ENCODE results near the gene TTPAL. TPM values are rescaled to one million over a fixed set of nuclear protein-coding genes. Genes with fewer than 3 reads are reported as not detected.
A peak's percentile ranks its signal among the peaks of the same experiment; 100 is the strongest.

Gene TTPAL
- total RNA-seq, 6 experiments from 2014 or later = 18.0 to 102 (median 28.7) TPM

DNA sequence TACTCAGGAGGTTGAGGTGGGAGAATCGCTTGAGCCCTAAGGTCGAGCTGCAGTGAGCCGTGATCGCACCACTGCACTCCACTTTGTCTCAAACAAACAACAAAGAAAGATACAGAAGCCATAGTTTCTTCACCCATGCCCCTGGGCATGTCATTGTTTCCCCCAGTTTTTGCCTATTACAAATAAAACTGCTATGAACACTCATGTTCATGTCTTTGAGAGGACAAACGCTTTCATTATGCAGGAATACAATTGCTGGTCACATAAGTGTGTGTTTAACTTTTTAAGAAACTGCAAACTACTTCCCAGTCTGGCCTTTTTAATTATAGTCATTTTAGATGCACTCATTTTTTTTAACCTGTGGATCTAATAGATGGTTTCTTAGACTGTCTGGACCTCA, 12.2 kb upstream of the TTPAL start:
- Histone ChIP-seq H3K4me3 (no peak overlapping the region), H3K27me3 (no peaks in the 10 kb centered on the region), H3K36me3 (no peaks in the 10 kb centered on the region), H3K9me3 (no peaks in the 10 kb centered on the region), H3K27ac (peak overlapping the region in 2 of 3 donors; percentile 88 to 94), H3K4me1 (peaks cover 0 to 78% (median 37%) of the 10 kb centered on the region in 4 donors)
- 80% methylated on average over 1 of the region's 5 CpGs for WGBS (ENCODE audit: insufficient coverage, low coverage, low lambda C conversion rate, missing lambda C conversion rate)
- DNase-seq (no peak), ATAC-seq (no peak)
- no peak for TF ChIP-seq POLR2A (IDR thresholded peaks at IDR 0.05)
- TF ChIP-seq, protein P1, sequence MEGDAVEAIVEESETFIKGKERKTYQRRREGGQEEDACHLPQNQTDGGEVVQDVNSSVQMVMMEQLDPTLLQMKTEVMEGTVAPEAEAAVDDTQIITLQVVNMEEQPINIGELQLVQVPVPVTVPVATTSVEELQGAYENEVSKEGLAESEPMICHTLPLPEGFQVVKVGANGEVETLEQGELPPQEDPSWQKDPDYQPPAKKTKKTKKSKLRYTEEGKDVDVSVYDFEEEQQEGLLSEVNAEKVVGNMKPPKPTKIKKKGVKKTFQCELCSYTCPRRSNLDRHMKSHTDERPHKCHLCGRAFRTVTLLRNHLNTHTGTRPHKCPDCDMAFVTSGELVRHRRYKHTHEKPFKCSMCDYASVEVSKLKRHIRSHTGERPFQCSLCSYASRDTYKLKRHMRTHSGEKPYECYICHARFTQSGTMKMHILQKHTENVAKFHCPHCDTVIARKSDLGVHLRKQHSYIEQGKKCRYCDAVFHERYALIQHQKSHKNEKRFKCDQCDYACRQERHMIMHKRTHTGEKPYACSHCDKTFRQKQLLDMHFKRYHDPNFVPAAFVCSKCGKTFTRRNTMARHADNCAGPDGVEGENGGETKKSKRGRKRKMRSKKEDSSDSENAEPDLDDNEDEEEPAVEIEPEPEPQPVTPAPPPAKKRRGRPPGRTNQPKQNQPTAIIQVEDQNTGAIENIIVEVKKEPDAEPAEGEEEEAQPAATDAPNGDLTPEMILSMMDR (IDR thresholded peaks at IDR 0.05) = no peak
- intact Hi-C loops (cut with DNase I) = loop anchor here in 1 of 2 donors (5.0 kb wide), 1 partner anchor 71 kb away; no protein-coding TSS in a partner anchor

DNA sequence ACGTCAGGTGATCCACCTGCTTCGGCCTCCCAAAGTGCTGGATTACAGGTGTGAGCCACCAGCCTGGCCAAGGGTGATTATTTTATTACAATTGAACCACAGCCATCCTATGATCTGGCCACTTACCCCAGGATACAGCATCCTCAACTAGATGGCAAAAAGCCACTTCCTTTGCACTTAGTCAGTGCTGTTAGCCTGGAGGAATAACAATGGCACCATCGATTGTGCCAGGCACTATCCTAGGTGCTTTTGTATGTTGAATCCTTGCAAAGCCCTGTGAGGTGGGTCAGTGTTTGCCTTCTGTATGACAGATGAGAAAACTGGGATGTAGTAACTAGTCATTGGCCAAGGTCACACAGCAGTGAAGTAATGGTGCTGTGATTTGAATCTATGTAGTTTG, 11.2 kb upstream of the TTPAL start:
- Histone ChIP-seq H3K36me3 (no peaks in the 10 kb centered on the region), H3K9me3 (no peaks in the 10 kb centered on the region), H3K27ac (peak overlapping the region; percentile 34 to 94 (median 88)), H3K27me3 (no peaks in the 10 kb centered on the region), H3K4me3 (no peak overlapping the region), H3K4me1 (peaks cover 3 to 87% (median 43%) of the 10 kb centered on the region in 4 donors)
- ATAC-seq = peak in 1 of 4 donors; percentile 13
- no peak for DNase-seq
- no peak for TF ChIP-seq POLR2A (IDR thresholded peaks at IDR 0.05)
- TF ChIP-seq, protein P1 (IDR thresholded peaks at IDR 0.05) = no peak
- WGBS (ENCODE audit: insufficient coverage, low coverage, low lambda C conversion rate, missing lambda C conversion rate) = 53% methylated on average over 2 of the region's 3 CpGs
- intact Hi-C loops (cut with DNase I) = loop anchor here in 1 of 2 donors (5.0 kb wide), 1 partner anchor 72 kb away; no protein-coding TSS in a partner anchor

DNA sequence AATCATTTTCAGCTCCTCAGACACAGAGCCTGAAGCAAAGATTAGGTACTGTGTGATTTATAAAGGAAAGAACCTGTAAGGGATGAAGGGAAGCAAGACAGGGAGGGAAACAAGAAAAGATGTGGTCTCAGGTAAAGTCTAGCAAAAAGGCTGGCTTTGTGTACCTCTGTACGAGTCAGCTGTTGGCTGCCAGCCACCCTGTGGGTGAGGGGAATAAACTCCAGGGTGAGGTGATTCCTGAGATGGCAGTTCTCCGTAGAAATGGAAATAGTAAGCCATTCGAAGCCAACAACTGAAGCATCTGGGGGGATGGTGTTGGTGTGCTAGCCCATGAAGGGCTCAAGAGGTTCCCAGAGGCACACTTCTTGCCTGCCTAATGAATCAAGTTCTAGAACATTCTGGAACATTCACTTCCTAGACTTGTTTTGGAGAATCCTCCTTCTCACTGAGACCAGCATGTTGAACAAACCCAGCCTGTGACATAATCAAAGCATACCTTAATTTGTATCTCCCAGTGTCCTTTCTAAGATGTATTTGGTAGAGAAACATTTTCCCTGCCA, 10.6 kb upstream of the TTPAL start:
- no peak for TF ChIP-seq POLR2A (IDR thresholded peaks at IDR 0.05)
- TF ChIP-seq, protein P1 (IDR thresholded peaks at IDR 0.05) = no peak
- ATAC-seq (peak; percentile 20 to 43 (median 42)), DNase-seq (peak; percentile 86 to 94 (median 92))
- no peak overlapping the region for H3K4me3 ChIP-seq
- peak overlapping the region; percentile 34 to 94 (median 88) for H3K27ac ChIP-seq
- H3K27me3 ChIP-seq = no peaks in the 10 kb centered on the region
- intact Hi-C loops (cut with DNase I) = no loop called here
- peaks cover 3 to 87% (median 43%) of the 10 kb centered on the region in 4 donors for H3K4me1 ChIP-seq
- WGBS (ENCODE audit: insufficient coverage, low coverage, low lambda C conversion rate, missing lambda C conversion rate) = 18% methylated on average over 1 of the region's 3 CpGs
- no peaks in the 10 kb centered on the region for H3K36me3 ChIP-seq
- H3K9me3 ChIP-seq = no peaks in the 10 kb centered on the region

DNA sequence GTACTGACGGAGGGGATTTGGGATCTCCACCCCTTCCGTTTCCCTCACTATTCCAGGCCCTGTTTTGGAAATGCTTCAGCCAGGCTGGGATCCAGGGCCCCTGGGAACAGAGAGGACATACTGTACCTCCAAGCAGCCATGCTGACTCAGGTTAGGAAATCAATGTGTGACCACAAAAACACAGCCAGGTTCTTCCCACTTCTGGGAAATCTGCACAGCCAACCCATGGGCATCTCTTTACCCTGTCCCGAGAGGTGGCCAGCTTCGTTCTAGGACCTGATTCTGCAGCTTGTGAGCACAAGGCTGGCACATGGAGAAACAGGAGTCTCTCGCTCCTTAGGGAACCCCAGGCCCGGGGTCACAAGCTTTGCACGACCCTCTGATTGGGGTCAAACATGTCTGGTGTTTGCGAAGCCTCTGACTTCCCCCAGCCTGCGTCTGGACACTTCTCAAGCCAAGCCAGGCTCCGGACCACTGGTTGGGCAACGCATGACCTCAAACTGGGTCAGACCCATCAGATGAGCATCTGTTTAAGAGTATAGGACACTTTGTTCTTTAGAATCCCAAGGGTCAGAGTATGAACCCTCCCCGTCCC, 8.3 kb upstream of the TTPAL start:
- peak; percentile 71 to 93 (median 88) for DNase-seq
- no peaks in the 10 kb centered on the region for H3K27me3 ChIP-seq
- intact Hi-C loops (cut with DNase I) = no loop called here
- 36% methylated on average over 7 of the region's 12 CpGs for WGBS (ENCODE audit: insufficient coverage, low coverage, low lambda C conversion rate, missing lambda C conversion rate)
- TF ChIP-seq, protein P1 (IDR thresholded peaks at IDR 0.05) = no peak
- TF ChIP-seq POLR2A (IDR thresholded peaks at IDR 0.05) = peak; percentile 20
- no peaks in the 10 kb centered on the region for H3K36me3 ChIP-seq
- no peaks in the 10 kb centered on the region for H3K9me3 ChIP-seq
- peaks cover 0 to 84% (median 42%) of the 10 kb centered on the region in 4 donors for H3K4me1 ChIP-seq
- H3K4me3 ChIP-seq = no peak overlapping the region
- peak; percentile 62 to 78 (median 74) for ATAC-seq
- peak overlapping the region; percentile 41 to 94 (median 88) for H3K27ac ChIP-seq

All from right lobe of liver (tissue), 6 donors.